Upper lobe of left lung (tissue), 6 donors: ENCODE data around the gene CADPS. TPM values are rescaled to one million over a fixed set of nuclear protein-coding genes. Genes with fewer than 3 reads are reported as not detected.

ENCODE experiments used
- ATAC-seq, 2 donors: fragments of 200-7000 bp; cut with Tn5 transposase; one replicate each; pipeline ENCODE4 v1.9.1; 2022; ENCODE audit warnings: mild to moderate bottlenecking in 2 of 2, moderate library complexity in 2 of 2; ENCODE audit not compliant: low FRiP score in 2 of 2
- DNase-seq, 2 donors: peaks; one replicate each; pipeline ENCODE4 v3.0.0-alpha.2; 2019 to 2020
- H3K27ac ChIP-seq, 4 donors: fragments of 200-600 bp; sonication (generic); one replicate each; pipeline ENCODE4 v1.5.1; 2016 to 2019
- H3K27me3 ChIP-seq, 4 donors: fragments of 200-600 bp; sonication (generic); one replicate each; pipeline ENCODE4 v1.5.1; 2017 to 2019
- H3K36me3 ChIP-seq, 4 donors: fragments of 200-600 bp; sonication (generic); one replicate each; pipeline ENCODE4 v1.5.1; 2016 to 2019
- H3K4me1 ChIP-seq, 4 donors: fragments of 200-600 bp; sonication (generic); one replicate each; pipeline ENCODE4 v1.5.1; 2018 to 2019
- H3K4me3 ChIP-seq, 4 donors: fragments of 200-600 bp; sonication (generic); one replicate each; pipeline ENCODE4 v1.5.1; 2017 to 2019; ENCODE audit warnings: mild to moderate bottlenecking in 2 of 4, moderate library complexity in 1 of 4
- H3K9me3 ChIP-seq, 4 donors: fragments of 200-600 bp; sonication (generic); one replicate each; pipeline ENCODE4 v1.5.1; 2018 to 2019
- CTCF ChIP-seq, 6 experiments: fragments of 450-650 bp in 4 of 6; fragments of 200-600 bp in 2 of 6; sonication (generic) in 2 of 6; IDR thresholded peaks; one replicate each; pipeline ENCODE4 v1.5.1; 2016 to 2019; ENCODE audit warnings: antibody characterized with exemption in 6 of 6
- EP300 ChIP-seq, 4 donors: sonication (generic); formaldehyde crosslinking; IDR thresholded peaks; one replicate each; pipeline ENCODE4 v1.5.1; 2017; ENCODE audit warnings: antibody characterized with exemption in 4 of 4, control low read depth in 2 of 4
- POLR2A ChIP-seq, 4 donors: fragments of 450-650 bp; IDR thresholded peaks; one replicate each; pipeline ENCODE4 v1.5.1; 2016 to 2017; ENCODE audit warnings: antibody characterized with exemption in 4 of 4, mild to moderate bottlenecking in 2 of 4
- POLR2AphosphoS5 ChIP-seq, 2 donors: sonication (generic); formaldehyde crosslinking; IDR thresholded peaks; one replicate each; pipeline ENCODE4 v1.5.1; 2017; ENCODE audit warnings: antibody characterized with exemption in 2 of 2
- WGBS, 2 donors: methylation state at CpG; one replicate each; pipeline ENCODE4 v1.1.5; 2017 to 2018; 5-methylcytosine and 5-hydroxymethylcytosine counted together
- total RNA-seq, 6 donors: library from RNA; depleted of rRNA in 4 of 6; stranded (reverse); fragments of >200 nt in 4 of 6; gene quantifications; one replicate each; pipeline versions ENCODE4 v1.1.0 to v1.2.1, GENCODE V29; 2016 to 2021
- donor health status: DM: no; HTN: no; CAD: no; lungs with moderate emphysema.
- donor health status: DM: no; HTN: yes; CAD: no; lungs with severe emphysema.

The CADPS gene
- total RNA-seq, 6 donors from 2014 or later: 0.29 to 1.5 (median 1.2) TPM; not detected in 3

GRCh38 chr3:62632510-62633294, 242.5 kb downstream of the CADPS start:
- H3K4me1 ChIP-seq: no peaks in the 10 kb centered on the region
- DNase-seq: no peak
- H3K36me3 ChIP-seq: no peaks in the 10 kb centered on the region
- H3K27me3 ChIP-seq: no peaks in the 10 kb centered on the region
- ATAC-seq: no peak
- no peak for TF ChIP-seq CTCF (IDR thresholded peaks at IDR 0.05)
- TF ChIP-seq POLR2A (IDR thresholded peaks at IDR 0.05): no peak
- no peak for TF ChIP-seq POLR2AphosphoS5 (IDR thresholded peaks at IDR 0.05)
- TF ChIP-seq EP300 (IDR thresholded peaks at IDR 0.05): no peak
- no peaks in the 10 kb centered on the region for H3K9me3 ChIP-seq
- WGBS, 2 donors: 56 to 57% methylated on average over 11 of the region's 11 CpGs
- no peak overlapping the region for H3K4me3 ChIP-seq
- H3K27ac ChIP-seq: no peak overlapping the region

- Histone ChIP-seq H3K27ac (no peak overlapping the region), H3K27me3 (no peaks in the 10 kb centered on the region), H3K9me3 (no peaks in the 10 kb centered on the region), H3K36me3 (no peaks in the 10 kb centered on the region), H3K4me1 (no peaks in the 10 kb centered on the region), H3K4me3 (no peak overlapping the region)
- DNase-seq (no peak), ATAC-seq (no peak)
- 62 to 77% methylated on average over 2 of the region's 2 CpGs for WGBS, 2 donors
- no peak for TF ChIP-seq POLR2A (IDR thresholded peaks at IDR 0.05)
- TF ChIP-seq POLR2AphosphoS5 (IDR thresholded peaks at IDR 0.05): no peak
- TF ChIP-seq CTCF (IDR thresholded peaks at IDR 0.05): no peak
Measured at GRCh38 chr3:62631488-62631887, 243.7 kb downstream of the CADPS start.

GRCh38 chr3:62630664-62631063, 244.6 kb downstream of the CADPS start:
- no peaks in the 10 kb centered on the region for H3K4me1 ChIP-seq
- TF ChIP-seq POLR2A (IDR thresholded peaks at IDR 0.05): no peak
- no peak for TF ChIP-seq POLR2AphosphoS5 (IDR thresholded peaks at IDR 0.05)
- TF ChIP-seq CTCF (IDR thresholded peaks at IDR 0.05): no peak
- ATAC-seq: no peak

DNA sequence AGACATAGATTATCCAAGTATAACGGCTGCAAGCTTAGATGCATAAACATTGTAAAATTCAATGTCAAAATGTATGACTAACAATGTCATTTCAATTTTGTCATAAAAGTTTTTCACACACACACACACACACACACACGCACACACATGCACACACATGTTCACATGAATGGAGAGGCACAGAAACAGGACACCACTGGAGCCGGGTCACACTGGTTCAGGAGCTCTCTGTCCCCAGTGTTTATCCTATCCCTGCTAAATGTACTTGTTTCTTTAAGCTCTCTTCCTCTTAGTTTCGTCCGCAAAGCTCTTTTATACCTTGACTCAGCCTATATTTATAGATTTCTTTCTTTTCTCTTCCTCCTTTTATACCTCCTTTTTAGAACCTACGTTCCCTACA, 249.9 kb downstream of the CADPS start:
- TF ChIP-seq POLR2AphosphoS5 (IDR thresholded peaks at IDR 0.05): no peak
- TF ChIP-seq CTCF (IDR thresholded peaks at IDR 0.05): no peak
- no peak for TF ChIP-seq POLR2A (IDR thresholded peaks at IDR 0.05)
- TF ChIP-seq EP300 (IDR thresholded peaks at IDR 0.05): no peak
- no peak overlapping the region for H3K4me3 ChIP-seq
- no peaks in the 10 kb centered on the region for H3K4me1 ChIP-seq
- WGBS, 2 donors: 19 to 27% methylated on average over 6 of the region's 6 CpGs
- DNase-seq (no peak), ATAC-seq (no peak)
- H3K9me3 ChIP-seq: no peaks in the 10 kb centered on the region
- no peak overlapping the region for H3K27ac ChIP-seq
- no peaks in the 10 kb centered on the region for H3K36me3 ChIP-seq
- H3K27me3 ChIP-seq: no peaks in the 10 kb centered on the region

More at GRCh38 chr3:62630664-62631063, 244.6 kb downstream of the CADPS start:
- Histone ChIP-seq H3K4me3 (no peak overlapping the region), H3K27me3 (no peaks in the 10 kb centered on the region), H3K9me3 (no peaks in the 10 kb centered on the region), H3K36me3 (no peaks in the 10 kb centered on the region), H3K27ac (no peak overlapping the region)
- DNase-seq: no peak

- no peak for ATAC-seq
- no peak for TF ChIP-seq POLR2A (IDR thresholded peaks at IDR 0.05)
- Histone ChIP-seq H3K4me1 (no peaks in the 10 kb centered on the region), H3K27ac (no peak overlapping the region), H3K4me3 (no peak overlapping the region), H3K27me3 (no peaks in the 10 kb centered on the region), H3K9me3 (no peaks in the 10 kb centered on the region), H3K36me3 (no peaks in the 10 kb centered on the region)
- DNase-seq: no peak
Measured at GRCh38 chr3:62624185-62624584, 251.0 kb downstream of the CADPS start.
